Measurements from ENCODE around the gene ACSF2.

- no peak for TF ChIP-seq USF1 (IDR thresholded peaks at IDR 0.05)
- no peak for TF ChIP-seq CEBPB (IDR thresholded peaks at IDR 0.05)
- no peak for TF ChIP-seq REST (IDR thresholded peaks at IDR 0.05; ENCODE audit: low read depth)
- TF ChIP-seq MAX (IDR thresholded peaks at IDR 0.05), result no peak
- no peak for TF ChIP-seq NFIC (IDR thresholded peaks at IDR 0.05)
- TF ChIP-seq TCF12 (IDR thresholded peaks at IDR 0.05; ENCODE audit: low read depth), result no peak
- TF ChIP-seq EP300 (IDR thresholded peaks at IDR 0.05; ENCODE audit: borderline replicate concordance), result no peak
- TF ChIP-seq ZBTB7A (IDR thresholded peaks at IDR 0.05; ENCODE audit: low read depth), result no peak
- TF ChIP-seq CREB1 (IDR thresholded peaks at IDR 0.05; ENCODE audit: low read depth), result no peak
- no peak for TF ChIP-seq YY1 (IDR thresholded peaks at IDR 0.05; ENCODE audit: low read depth)
- no peak for TF ChIP-seq RAD21 (IDR thresholded peaks at IDR 0.05; ENCODE audit: low read depth)
- TF ChIP-seq EGR1 (IDR thresholded peaks at IDR 0.05), result no peak
These were observed 48.5 kb downstream of the ACSF2 start for GRCh38 chr17:50474523-50474922.
